ENCODE measurements around the gene KCNQ4.

KCNQ4 gene

DNA sequence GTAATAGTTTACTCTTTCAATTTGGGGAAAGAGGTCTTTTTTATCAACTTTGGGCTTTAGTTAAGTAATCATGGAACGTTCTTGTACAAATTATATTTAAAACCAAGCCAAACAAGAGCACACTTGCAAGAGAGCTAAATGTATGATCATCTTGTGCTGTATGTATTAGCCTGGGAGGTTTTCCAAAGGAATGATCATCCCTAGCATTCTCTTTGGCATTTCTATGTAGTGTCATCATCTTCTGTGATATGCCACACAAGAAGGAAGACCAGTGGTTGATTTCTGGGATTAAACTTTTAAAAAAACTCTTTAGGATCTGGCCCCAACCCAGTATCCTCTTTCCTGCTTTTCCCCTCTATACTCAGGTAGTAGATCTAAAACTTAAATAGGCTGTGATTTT, 38.4 kb upstream of the KCNQ4 start:
- peaks cover 10% of the 10 kb centered on the region for H3K36me3 ChIP-seq
- H3K4me3 ChIP-seq (ENCODE audit: low read depth, low read length) = no peak overlapping the region
- H3K9me3 ChIP-seq = no peaks in the 10 kb centered on the region
- no peak for DNase-seq
- no peaks in the 10 kb centered on the region for H3K4me1 ChIP-seq
- TF ChIP-seq, protein P1, sequence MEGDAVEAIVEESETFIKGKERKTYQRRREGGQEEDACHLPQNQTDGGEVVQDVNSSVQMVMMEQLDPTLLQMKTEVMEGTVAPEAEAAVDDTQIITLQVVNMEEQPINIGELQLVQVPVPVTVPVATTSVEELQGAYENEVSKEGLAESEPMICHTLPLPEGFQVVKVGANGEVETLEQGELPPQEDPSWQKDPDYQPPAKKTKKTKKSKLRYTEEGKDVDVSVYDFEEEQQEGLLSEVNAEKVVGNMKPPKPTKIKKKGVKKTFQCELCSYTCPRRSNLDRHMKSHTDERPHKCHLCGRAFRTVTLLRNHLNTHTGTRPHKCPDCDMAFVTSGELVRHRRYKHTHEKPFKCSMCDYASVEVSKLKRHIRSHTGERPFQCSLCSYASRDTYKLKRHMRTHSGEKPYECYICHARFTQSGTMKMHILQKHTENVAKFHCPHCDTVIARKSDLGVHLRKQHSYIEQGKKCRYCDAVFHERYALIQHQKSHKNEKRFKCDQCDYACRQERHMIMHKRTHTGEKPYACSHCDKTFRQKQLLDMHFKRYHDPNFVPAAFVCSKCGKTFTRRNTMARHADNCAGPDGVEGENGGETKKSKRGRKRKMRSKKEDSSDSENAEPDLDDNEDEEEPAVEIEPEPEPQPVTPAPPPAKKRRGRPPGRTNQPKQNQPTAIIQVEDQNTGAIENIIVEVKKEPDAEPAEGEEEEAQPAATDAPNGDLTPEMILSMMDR (IDR thresholded peaks at IDR 0.05; ENCODE audit: low read depth, low read length) = no peak
- no peaks in the 10 kb centered on the region for H3K27me3 ChIP-seq

DNA sequence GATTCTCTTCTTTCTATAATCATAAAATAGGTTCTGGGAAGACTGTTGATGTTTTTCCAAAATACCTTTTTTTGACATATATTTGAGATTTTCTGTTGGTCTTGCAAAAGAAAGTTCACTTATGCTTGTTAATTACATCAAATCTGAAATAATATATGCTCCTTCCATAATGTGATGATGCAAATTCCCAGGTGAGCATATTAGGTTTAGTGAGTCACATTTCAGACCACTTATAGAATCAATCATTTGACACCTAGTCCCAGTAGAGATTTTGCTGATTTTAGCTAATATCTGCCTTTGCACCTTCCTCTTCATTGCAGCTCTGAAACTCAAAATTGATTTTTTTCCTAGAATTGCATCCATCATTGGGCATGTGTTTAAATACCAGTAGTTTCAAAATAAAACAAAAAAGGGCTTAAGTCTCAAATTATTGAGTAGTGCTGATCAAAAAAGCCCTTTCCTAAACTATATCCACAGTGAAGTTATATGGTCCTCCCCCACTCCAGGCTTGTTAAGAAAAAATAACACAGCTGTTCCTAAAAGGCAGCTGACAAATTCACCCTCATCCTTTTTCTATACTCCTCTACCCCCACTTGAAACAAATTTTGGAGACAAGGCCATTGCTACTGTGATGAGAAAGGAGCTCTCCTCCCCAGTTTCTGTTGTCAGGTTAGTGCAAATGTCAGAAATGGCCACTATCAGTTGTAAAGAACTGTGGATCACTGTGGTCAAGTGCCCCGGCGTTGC, 37.1 kb upstream of the KCNQ4 start:
- no peak for DNase-seq
- peaks cover 10% of the 10 kb centered on the region for H3K36me3 ChIP-seq

DNA sequence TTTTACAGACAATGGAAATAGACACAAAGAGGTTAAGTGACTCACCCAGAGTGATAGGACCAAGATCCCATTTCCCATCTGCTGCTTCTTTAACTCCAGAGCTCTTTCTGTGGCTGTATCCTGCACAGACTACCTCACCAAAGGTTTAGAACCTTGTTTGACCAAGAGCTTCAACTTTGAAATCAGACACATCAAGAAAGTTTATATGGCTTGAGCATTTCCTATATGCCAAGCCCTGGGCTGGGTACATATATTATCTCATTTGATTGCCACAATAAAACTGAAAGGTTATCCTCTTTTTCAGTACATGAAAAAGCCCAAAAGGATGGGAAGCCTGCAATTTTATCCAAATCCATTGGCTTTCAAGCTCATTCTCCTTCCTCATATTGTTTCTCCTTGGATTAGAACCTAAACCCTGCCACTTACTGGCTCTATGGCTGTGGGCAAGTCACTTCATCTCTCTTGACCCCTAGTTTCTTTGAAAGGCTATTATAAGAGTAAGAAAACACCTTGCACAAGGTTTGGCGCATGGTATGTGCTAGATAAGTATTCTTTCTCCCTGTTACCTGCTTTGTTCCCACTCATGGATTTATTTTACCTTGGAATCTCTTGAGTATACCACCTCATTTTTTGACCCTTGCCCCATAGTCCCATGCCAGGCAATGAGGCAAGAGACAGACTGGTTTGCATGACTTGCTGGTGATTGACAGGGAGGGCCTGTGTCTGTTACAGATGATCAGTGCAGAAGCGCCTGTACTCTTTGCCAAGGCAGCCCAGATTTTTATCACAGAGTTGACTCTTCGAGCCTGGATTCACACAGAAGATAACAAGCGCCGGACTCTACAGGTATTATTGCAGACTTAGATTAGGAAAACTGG, 34.5 kb upstream of the KCNQ4 start:
- H3K36me3 ChIP-seq = peaks cover 10% of the 10 kb centered on the region
- H3K4me1 ChIP-seq = no peaks in the 10 kb centered on the region
- TF ChIP-seq, protein P1 (IDR thresholded peaks at IDR 0.05; ENCODE audit: low read depth, low read length) = no peak
- H3K9me3 ChIP-seq = no peaks in the 10 kb centered on the region
- H3K27me3 ChIP-seq = no peaks in the 10 kb centered on the region
- no peak for DNase-seq
- no peak overlapping the region for H3K4me3 ChIP-seq (ENCODE audit: low read depth, low read length)

More for the DNA sequence above, 37.1 kb upstream of the KCNQ4 start:
- TF ChIP-seq, protein P1 (IDR thresholded peaks at IDR 0.05; ENCODE audit: low read depth, low read length) = no peak
- no peaks in the 10 kb centered on the region for H3K4me1 ChIP-seq
- H3K4me3 ChIP-seq (ENCODE audit: low read depth, low read length) = no peak overlapping the region
- H3K27me3 ChIP-seq = no peaks in the 10 kb centered on the region
- H3K9me3 ChIP-seq = no peaks in the 10 kb centered on the region

DNA sequence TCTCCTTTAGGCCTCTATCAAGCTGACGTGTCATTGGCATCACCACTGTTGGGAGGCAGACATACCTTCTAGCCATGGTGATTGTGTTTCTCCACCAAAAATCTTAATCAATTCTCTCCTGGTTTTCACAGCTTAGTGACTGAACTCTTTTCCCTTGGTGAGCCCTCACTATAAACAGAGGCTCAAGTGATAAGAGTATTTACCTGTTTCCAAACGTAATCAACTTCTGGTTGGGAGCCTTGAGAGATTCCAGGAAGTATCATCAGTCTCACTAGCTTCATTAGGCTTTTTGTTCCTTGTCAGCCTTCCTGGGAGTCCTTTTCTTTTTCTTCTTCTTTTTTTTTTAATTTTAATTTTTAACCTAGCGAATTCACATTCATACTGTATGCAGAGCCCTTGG, 33.8 kb upstream of the KCNQ4 start:
- H3K9me3 ChIP-seq = no peaks in the 10 kb centered on the region
- H3K4me3 ChIP-seq (ENCODE audit: low read depth, low read length) = no peak overlapping the region
- H3K36me3 ChIP-seq = peaks cover 17% of the 10 kb centered on the region
- TF ChIP-seq, protein P1 (IDR thresholded peaks at IDR 0.05; ENCODE audit: low read depth, low read length) = no peak
- no peak for DNase-seq
- no peaks in the 10 kb centered on the region for H3K4me1 ChIP-seq
- H3K27me3 ChIP-seq = no peaks in the 10 kb centered on the region

DNA sequence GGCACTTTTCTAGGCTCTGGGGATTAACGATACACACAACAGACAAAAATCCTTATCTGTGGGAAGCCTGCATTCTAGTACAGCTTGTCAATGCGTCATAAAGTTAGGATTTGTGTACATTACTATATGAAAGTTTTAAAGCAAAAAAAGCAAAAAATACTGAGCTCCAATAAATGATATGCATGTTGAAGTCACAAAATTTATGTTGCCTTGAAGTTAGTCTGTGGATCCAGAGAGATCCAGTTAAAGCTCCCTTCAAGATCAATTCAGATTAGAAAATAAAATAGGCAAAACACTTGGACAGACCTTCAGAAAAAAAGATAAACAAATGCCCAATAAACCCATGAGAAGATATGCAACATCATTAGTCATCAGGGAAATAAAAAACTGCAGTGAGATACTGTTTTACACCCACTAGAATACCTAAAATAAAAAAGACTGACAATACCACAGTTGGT, 33.1 kb upstream of the KCNQ4 start:
- Histone ChIP-seq H3K27me3 (no peaks in the 10 kb centered on the region), H3K4me1 (no peaks in the 10 kb centered on the region), H3K36me3 (peaks cover 19% of the 10 kb centered on the region), H3K4me3 (ENCODE audit: low read depth, low read length) (no peak overlapping the region), H3K9me3 (no peaks in the 10 kb centered on the region)
- TF ChIP-seq, protein P1 (IDR thresholded peaks at IDR 0.05; ENCODE audit: low read depth, low read length) = no peak
- DNase-seq = no peak
